ENCODE results near the gene PROZ. TPM values are rescaled to one million over a fixed set of nuclear protein-coding genes. Genes with fewer than 3 reads are reported as not detected.

The PROZ gene
- total and polyA plus RNA-seq, 2 of the 13 experiments (the other 11 are each of a cell fraction or from before 2014, with no cell fraction given): 5.6 to 22.5 TPM

DNA sequence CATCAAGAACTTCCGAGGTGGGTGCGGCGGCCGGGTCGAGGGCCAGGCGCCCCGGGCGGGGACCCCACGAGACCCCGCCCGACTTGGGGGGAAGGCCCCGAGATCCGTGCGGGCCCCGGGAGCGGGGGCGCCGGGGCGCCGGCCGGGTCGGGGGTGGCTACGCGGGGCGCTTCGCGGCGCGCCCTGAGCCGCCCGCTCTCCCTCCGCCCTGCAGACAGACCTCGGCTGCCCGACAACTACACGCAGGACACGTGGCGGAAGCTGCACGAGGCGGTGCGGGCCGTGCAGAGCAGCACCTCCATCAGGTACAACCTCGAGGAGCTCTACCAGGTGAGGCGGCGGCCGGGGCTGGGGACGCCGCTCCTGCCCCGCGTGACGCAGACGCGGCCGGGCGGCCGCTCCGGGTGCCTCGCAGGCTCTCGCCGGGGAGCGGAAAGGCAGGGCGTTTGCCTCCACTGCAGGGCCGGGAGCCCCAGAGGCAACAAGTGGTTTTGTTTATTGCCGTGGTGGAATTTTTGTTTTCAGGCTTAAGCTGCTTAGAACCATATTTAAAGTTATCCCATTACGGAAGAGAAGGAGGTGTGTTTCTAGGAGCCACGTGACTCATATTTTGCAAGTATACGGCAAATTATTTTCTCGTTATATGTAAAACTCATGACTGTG lies 51.4 kb downstream of the PROZ start (continued):
- TF ChIP-seq ZNF839 (CRISPR knock-in tag; IDR thresholded peaks at IDR 0.05; ENCODE audit: borderline replicate concordance) (0 out of 2 replicates have a peak, but pooled peaks have one; percentile 57), ZGPAT (CRISPR knock-in tag; IDR thresholded peaks at IDR 0.05) (peak; percentile 22; the same call in 1 of the 2 replicates), MEIS2 (CRISPR knock-in tag; IDR thresholded peaks at IDR 0.05) (peak; percentile 66; the same call in 1 of the 2 replicates), BHLHE40 (IDR thresholded peaks at IDR 0.05; ENCODE audit: low read length) (peak; percentile 51; the same call in 1 of the 2 replicates), ZNF816 (CRISPR knock-in tag; IDR thresholded peaks at IDR 0.05; ENCODE audit: borderline replicate concordance) (no peak), HIVEP1 (CRISPR knock-in tag; IDR thresholded peaks at IDR 0.05) (no peak), PAX8 (CRISPR knock-in tag; IDR thresholded peaks at IDR 0.05; ENCODE audit: borderline replicate concordance) (0 out of 2 replicates have a peak, but pooled peaks have one; percentile 12), HOXA9 (CRISPR knock-in tag; IDR thresholded peaks at IDR 0.05; ENCODE audit: borderline replicate concordance) (peak; percentile 79; the same call in 1 of the 2 replicates), ZNF557 (CRISPR knock-in tag; IDR thresholded peaks at IDR 0.05) (peak; percentile 51; the same call in 1 of the 2 replicates), KMT2B (CRISPR knock-in tag; IDR thresholded peaks at IDR 0.05) (peak; percentile 38; the same call in 1 of the 2 replicates), SRSF4 (IDR thresholded peaks at IDR 0.05; ENCODE audit: low read depth, low read length, poor library complexity, severe bottlenecking) (no peak), HDAC2 (CRISPR knock-in tag; IDR thresholded peaks at IDR 0.05) (0 out of 2 replicates have a peak, but pooled peaks have one; percentile 34), ZNF138 (CRISPR knock-in tag; IDR thresholded peaks at IDR 0.05; ENCODE audit: low read depth) (0 out of 2 replicates have a peak, but pooled peaks have one; percentile 61), ZNF253 (CRISPR knock-in tag; IDR thresholded peaks at IDR 0.05; ENCODE audit: borderline replicate concordance) (0 out of 2 replicates have a peak, but pooled peaks have one; percentile 74), KDM5A (IDR thresholded peaks at IDR 0.05; ENCODE audit: borderline replicate concordance, low read length) (peak; percentile 26; the same call in 1 of the 2 replicates), ZNF205 (CRISPR knock-in tag; IDR thresholded peaks at IDR 0.05) (no peak)
- TF ChIP-seq, protein P1, sequence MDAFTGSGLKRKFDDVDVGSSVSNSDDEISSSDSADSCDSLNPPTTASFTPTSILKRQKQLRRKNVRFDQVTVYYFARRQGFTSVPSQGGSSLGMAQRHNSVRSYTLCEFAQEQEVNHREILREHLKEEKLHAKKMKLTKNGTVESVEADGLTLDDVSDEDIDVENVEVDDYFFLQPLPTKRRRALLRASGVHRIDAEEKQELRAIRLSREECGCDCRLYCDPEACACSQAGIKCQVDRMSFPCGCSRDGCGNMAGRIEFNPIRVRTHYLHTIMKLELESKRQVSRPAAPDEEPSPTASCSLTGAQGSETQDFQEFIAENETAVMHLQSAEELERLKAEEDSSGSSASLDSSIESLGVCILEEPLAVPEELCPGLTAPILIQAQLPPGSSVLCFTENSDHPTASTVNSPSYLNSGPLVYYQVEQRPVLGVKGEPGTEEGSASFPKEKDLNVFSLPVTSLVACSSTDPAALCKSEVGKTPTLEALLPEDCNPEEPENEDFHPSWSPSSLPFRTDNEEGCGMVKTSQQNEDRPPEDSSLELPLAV (CRISPR knock-in tag; conservative IDR thresholded peaks at IDR 0.05; ENCODE audit: low read depth): peak; percentile 90; the same call in 1 of the 2 replicates
- TF ChIP-seq, protein P2, sequence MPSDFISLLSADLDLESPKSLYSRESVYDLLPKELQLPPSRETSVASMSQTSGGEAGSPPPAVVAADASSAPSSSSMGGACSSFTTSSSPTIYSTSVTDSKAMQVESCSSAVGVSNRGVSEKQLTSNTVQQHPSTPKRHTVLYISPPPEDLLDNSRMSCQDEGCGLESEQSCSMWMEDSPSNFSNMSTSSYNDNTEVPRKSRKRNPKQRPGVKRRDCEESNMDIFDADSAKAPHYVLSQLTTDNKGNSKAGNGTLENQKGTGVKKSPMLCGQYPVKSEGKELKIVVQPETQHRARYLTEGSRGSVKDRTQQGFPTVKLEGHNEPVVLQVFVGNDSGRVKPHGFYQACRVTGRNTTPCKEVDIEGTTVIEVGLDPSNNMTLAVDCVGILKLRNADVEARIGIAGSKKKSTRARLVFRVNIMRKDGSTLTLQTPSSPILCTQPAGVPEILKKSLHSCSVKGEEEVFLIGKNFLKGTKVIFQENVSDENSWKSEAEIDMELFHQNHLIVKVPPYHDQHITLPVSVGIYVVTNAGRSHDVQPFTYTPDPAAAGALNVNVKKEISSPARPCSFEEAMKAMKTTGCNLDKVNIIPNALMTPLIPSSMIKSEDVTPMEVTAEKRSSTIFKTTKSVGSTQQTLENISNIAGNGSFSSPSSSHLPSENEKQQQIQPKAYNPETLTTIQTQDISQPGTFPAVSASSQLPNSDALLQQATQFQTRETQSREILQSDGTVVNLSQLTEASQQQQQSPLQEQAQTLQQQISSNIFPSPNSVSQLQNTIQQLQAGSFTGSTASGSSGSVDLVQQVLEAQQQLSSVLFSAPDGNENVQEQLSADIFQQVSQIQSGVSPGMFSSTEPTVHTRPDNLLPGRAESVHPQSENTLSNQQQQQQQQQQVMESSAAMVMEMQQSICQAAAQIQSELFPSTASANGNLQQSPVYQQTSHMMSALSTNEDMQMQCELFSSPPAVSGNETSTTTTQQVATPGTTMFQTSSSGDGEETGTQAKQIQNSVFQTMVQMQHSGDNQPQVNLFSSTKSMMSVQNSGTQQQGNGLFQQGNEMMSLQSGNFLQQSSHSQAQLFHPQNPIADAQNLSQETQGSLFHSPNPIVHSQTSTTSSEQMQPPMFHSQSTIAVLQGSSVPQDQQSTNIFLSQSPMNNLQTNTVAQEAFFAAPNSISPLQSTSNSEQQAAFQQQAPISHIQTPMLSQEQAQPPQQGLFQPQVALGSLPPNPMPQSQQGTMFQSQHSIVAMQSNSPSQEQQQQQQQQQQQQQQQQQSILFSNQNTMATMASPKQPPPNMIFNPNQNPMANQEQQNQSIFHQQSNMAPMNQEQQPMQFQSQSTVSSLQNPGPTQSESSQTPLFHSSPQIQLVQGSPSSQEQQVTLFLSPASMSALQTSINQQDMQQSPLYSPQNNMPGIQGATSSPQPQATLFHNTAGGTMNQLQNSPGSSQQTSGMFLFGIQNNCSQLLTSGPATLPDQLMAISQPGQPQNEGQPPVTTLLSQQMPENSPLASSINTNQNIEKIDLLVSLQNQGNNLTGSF (CRISPR knock-in tag; IDR thresholded peaks at IDR 0.05): peak; percentile 72; the same call in 1 of the 2 replicates
- TF ChIP-seq, protein P3, sequence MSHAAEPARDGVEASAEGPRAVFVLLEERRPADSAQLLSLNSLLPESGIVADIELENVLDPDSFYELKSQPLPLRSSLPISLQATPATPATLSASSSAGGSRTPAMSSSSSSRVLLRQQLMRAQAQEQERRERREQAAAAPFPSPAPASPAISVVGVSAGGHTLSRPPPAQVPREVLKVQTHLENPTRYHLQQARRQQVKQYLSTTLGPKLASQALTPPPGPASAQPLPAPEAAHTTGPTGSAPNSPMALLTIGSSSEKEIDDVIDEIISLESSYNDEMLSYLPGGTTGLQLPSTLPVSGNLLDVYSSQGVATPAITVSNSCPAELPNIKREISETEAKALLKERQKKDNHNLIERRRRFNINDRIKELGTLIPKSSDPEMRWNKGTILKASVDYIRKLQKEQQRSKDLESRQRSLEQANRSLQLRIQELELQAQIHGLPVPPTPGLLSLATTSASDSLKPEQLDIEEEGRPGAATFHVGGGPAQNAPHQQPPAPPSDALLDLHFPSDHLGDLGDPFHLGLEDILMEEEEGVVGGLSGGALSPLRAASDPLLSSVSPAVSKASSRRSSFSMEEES (CRISPR knock-in tag; IDR thresholded peaks at IDR 0.05): no peak

Data from HepG2 (cell line).